NCI-H1092 treated with DMSO at 0.1 percent for 48 hours (cell line): ENCODE measurements around the gene C17orf107.
A peak's percentile ranks its signal among the peaks of the same experiment; 100 is the strongest.

Experiments used
- DNase-seq: peaks from one replicate; lab custom pipeline; 2025; lab: John Stamatoyannopoulos, UW

C17orf107 gene

DNA sequence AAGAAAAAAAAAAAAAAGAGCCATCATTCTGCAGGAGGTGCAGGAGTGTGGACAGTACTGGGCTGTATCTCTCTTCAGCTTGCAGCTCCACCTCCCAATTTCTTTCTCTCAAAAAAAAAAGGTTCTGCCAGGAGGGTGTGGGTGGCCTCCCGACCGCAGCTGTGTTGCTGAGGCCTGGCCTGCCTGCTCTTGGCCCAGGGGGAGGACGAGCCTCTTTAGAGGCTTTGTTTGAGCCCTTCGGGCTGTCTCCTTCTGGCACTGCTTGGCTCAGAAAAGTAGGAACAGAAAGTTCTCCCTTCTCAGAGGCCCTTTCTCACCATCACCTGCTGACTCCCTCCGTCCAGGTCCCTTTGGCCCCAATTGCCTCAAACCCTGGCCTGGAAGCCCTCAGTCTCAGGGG is 22.2 kb upstream of the C17orf107 start:
- DNase-seq: no peak

GRCh38 chr17:4879601-4880000 is 19.7 kb upstream of the C17orf107 start:
- DNase-seq: no peak

GRCh38 chr17:4880857-4881256 is 18.5 kb upstream of the C17orf107 start:
- no peak for DNase-seq

DNA sequence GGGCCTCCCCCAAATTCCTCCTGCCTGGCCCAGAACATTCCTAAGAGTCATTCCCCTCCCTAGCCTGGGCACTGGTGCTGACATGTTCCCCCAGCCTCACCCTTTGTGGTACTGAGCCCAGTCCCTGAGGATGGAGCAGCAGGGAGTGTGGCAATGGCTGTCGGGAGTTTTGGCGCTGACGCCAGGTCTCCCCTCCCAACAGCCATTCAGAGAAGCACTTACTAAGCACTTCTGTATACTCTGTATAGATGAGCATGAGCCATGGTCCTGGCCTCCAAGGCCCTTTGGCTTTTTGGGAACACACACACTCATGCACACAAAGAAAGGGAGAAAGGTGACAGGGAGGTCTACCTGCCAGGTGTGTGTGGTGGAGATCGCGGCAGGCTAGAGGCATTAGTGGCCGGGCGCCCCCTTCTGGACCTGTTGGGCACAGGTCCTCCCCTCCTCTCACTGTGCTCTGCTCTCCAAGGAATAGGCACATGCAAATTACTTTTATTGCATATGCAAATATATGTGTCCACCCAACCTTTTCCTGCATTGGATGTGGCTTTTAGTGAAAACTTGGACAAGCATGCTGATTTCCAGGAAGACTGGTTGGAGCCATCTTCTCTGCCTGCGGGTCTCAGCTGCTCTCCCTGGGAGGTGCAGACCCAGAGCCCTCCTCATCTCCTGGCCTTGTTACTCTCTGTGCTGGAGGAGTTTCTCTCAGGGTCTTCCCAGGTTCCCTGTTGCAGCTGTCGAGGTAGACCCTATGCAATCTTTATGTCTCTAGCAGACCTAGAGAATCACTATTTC is 17.4 kb upstream of the C17orf107 start:
- peak; percentile 13 for DNase-seq

DNA sequence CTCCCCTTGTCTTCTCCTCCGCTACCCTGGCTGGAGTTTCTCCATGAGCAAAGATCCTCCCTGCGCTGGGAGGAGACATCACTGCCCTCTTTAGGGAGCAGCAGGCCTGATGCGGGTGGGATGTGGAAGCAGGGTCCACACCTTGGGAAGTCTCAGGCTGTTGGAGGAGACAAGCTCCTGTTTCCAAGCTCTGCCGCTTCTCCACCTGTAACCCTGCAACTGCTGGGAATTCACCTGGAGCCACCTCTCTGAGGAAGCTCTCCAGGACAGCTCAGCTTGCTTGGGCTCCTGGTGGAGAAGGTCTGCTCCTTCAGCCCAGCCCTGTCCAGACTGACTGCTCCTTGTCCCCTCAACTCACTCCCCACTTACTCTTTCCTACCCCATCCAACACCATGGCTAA is 14.8 kb upstream of the C17orf107 start:
- no peak for DNase-seq

- no peak for DNase-seq
Measured at GRCh38 chr17:4886830-4887229, 12.5 kb upstream of the C17orf107 start.

DNA sequence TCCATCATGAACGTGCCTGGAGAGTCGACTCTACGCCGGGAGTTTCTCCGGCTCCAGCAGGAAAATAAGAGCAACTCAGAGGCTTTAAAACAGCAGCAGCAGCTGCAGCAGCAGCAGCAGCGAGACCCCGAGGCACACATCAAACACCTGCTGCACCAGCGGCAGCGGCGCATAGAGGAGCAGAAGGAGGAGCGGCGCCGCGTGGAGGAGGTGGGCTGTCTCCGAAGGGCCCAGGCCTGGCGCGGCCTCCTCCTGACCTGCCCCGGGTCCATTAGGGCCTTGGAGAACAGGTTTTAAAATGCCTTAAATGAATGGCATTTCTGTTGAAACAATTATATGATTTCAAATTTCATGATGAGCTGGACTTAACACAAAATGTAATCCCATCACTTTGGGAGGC is 11.8 kb upstream of the C17orf107 start:
- DNase-seq: no peak

DNA sequence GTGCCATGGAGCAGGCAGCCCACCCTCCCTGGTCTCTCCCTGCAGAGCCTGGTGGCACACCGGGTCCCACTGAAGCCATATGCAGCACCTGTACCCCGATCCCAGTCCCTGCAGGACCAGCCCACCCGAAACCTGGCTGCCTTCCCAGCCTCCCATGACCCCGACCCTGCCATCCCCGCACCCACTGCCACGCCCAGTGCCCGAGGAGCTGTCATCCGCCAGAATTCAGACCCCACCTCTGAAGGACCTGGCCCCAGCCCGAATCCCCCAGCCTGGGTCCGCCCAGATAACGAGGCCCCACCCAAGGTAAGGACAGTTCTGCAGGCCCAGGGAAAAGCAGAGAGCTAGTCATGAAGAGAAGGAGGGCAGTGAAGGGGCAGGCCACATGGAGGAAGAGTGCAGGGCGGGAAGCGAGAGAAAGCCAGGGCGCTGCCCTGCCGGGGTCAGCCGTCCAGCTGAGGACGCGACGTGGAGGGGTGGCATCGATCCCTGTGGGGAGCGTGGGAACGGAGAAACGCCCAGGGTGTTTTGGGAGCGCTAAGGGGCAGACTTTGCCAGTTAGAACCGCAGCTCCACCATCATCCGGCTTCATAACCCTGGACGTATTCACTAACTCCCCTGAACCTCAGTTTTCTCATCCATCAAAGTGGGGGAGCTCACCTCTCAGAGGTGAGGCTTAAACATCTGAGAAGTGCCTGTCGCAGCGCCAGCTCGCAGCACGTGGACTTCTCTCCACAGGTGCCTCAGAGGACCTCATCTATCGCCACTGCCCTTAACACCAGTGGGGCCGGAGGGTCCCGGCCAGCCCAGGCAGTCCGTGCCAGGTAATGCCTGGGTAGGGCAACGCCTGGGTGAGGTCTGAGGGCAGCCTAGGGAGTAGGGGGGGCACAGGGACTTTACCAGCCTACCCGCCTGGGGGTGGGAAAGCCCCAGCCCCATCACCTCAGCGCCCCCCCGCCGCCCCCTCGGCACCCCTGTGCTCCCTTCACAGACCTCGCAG is 7.6 kb upstream of the C17orf107 start:
- DNase-seq: no peak

DNA sequence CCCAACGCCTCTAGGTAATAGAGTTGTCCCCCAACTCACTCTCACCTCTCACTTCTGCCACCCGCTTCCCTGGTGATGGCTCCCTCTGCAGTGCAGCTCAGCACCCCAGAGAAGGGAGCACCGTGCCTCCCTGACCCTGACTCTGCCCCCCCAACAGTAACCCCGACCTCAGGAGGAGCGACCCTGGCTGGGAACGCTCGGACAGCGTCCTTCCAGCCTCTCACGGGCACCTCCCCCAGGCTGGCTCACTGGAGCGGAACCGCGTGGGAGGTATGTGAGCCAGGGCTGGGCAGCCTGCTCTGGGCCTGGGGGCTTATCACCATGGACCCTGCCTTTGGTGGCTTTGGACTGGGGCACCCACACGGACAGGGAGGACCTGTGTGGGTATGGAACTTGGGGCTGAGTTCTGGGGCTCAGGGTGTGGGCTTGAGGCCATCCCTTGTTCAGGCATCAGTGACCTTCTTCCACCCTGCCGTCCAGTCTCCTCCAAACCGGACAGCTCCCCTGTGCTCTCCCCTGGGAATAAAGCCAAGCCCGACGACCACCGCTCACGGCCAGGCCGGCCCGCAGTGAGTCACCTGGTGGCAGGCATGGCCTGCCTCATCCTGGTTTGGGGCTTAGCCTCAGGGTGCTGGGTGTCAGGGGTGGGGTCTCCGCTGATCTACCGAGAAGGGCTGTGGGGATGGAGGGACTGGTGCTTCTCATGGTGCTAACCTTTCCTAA is 6.7 kb upstream of the C17orf107 start:
- DNase-seq: no peak

DNA sequence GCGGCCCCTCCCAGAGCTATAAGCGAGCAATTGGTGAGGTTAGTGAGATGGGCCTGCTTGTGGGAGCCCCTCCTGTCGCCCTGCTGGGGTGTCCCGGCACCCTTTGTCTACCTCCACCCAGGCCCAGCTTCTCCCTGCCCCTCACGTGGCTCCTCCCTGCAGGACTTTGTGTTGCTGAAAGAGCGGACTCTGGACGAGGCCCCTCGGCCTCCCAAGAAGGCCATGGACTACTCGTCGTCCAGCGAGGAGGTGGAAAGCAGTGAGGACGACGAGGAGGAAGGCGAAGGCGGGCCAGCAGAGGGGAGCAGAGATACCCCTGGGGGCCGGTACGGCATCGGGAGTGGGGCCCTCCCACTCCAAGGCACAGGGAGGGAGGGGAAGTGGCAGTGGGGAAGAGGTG is 6.1 kb upstream of the C17orf107 start:
- no peak for DNase-seq

DNA sequence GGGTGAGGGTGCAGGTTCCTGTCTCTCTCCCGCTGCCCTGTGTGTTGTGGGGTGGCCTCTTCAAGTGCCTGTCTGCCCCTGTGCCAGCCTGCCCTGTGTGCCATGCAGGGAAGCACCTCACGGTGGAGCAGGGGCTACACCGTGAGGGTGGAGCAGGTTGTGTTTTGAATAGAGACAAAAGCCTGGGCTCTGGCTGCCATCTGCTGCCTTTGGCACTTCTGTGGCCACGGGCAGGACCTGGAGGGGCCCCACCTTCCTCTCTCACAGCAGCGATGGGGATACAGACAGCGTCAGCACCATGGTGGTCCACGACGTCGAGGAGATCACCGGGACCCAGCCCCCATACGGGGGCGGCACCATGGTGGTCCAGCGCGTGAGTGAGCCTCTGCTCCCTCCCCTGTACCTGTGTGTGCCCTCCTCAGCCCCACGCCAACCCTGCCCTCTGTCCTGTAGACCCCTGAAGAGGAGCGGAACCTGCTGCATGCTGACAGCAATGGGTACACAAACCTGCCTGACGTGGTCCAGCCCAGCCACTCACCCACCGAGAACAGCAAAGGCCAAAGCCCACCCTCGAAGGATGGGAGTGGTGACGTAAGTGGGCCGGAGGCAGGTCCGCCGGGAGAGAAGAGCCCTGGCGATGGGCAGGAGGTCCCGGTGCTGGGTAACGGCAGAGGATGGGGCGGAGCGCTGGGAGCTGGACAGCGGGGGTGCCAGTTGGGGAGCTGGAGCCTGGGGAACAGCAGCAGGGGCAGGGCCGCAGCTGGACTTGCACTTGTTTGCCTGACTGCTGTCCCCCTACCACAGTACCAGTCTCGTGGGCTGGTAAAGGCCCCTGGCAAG is 5.4 kb upstream of the C17orf107 start:
- DNase-seq: no peak

DNA sequence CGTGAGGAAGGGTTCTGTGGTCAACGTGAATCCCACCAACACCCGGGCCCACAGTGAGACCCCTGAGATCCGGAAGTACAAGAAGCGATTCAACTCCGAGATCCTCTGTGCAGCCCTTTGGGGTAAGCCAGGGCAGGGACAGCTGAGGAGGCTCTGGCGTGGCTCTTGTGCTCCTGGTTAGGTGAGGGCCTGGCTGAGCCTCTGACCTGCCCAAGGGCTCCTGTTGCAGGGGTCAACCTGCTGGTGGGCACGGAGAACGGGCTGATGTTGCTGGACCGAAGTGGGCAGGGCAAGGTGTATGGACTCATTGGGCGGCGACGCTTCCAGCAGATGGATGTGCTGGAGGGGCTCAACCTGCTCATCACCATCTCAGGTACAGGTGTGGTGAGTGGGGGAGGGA is 4.2 kb upstream of the C17orf107 start:
- no peak for DNase-seq

DNA sequence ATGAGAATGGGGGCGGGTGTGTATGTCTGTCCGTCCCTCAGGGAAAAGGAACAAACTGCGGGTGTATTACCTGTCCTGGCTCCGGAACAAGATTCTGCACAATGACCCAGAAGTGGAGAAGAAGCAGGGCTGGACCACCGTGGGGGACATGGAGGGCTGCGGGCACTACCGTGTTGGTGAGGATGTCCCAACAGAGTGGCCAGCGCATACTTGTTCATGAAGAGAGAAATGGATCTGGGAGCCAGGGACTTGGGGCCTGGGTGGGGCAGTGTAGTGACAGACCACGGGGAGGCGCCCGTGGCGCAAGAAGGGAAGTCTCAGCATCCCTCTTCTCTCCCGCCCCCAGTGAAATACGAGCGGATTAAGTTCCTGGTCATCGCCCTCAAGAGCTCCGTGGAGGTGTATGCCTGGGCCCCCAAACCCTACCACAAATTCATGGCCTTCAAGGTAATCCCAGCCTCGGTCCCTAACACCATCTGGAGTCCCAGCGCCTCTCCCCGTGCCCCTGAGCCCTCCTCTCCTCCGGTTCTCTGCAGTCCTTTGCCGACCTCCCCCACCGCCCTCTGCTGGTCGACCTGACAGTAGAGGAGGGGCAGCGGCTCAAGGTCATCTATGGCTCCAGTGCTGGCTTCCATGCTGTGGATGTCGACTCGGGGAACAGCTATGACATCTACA is 3.5 kb upstream of the C17orf107 start:
- no peak for DNase-seq

- DNase-seq: no peak
Measured at GRCh38 chr17:4896332-4897197, 2.8 kb upstream of the C17orf107 start.

GRCh38 chr17:4897198-4897687 is 2.1 kb upstream of the C17orf107 start:
- DNase-seq: no peak

- DNase-seq: no peak
Measured at GRCh38 chr17:4897785-4898184, 1.6 kb upstream of the C17orf107 start.

- DNase-seq: no peak
Measured at GRCh38 chr17:4898351-4898750, 985 bp upstream of the C17orf107 start.

GRCh38 chr17:4898927-4899326 is 409 bp upstream of the C17orf107 start:
- DNase-seq: no peak

- DNase-seq: no peak
Measured at GRCh38 chr17:4900231-4901107, 1.1 kb downstream of the C17orf107 start.
